K562 (cell line): Measurements from ENCODE around the gene KIF23. TPM values are rescaled to one million over a fixed set of nuclear protein-coding genes. Genes with fewer than 3 reads are reported as not detected.
"Not testable (repeated sequence)": the region's sequence is repeated elsewhere in the genome, so short reads cannot be mapped to it uniquely, and the experiment has no call there.

Experiments used
- ATAC-seq: fragments of 200-7000 bp; cut with Tn5 transposase; 3 replicates; pipeline ENCODE4 v1.9.1; 2020; ENCODE audit warnings: moderate library complexity
- BruUV-seq: library from RNA; stranded (reverse); fragments of 400-500 nt; replicated peaks from 2 replicates; lab custom pipeline; 2021; lab: Mats Ljungman, UMichigan
- CTCF ChIA-PET: fragments of 300-600 bp; formaldehyde crosslinking; extraction: SDS; loops from one replicate; lab custom pipeline; 2021; ENCODE audit warnings: low intra/inter-chr PET ratio; lab: Yijun Ruan, JAX
- POLR2A ChIA-PET: fragments of 300-600, 350-650 bp; sonication (Branson Sonifier 250); formaldehyde crosslinking; extraction: SDS; loops from one replicate; lab custom pipeline; 2021; ENCODE audit warnings: antibody characterized with exemption, inconsistent platforms; lab: Yijun Ruan, JAX
- DNase-seq, 4 experiments: peaks; one replicate each; pipeline versions ENCODE4 v3.0.0 to v3.0.0-alpha.2; 2011 to 2018; ENCODE audit warnings: low spot score in 3 of 4, mixed read lengths in 3 of 4; ENCODE audit errors: extremely low read depth in 1 of 4
- FAIRE-seq: peaks from 2 replicates; lab custom pipeline; 2011; peaks lifted over from hg19 to GRCh38; lab: Jason Lieb, UNC
- H2AFZ ChIP-seq: 2 replicates; pipeline ENCODE4 v1.6.0; 2011; ENCODE audit warnings: low read depth, low read length, control low read depth, inconsistent platforms
- H3K27ac ChIP-seq: fragments of 200-600 bp; 3 replicates; pipeline ENCODE4 v1.8.0; 2011; ENCODE audit warnings: low read depth, mild to moderate bottlenecking, control low read depth, inconsistent platforms, low read length, moderate library complexity, mixed read lengths; ENCODE audit errors: extremely low read depth
- H3K27me3 ChIP-seq, 2 experiments: fragments of 300-600 bp in 1 of 2; 2 replicates in 1 of 2; 3 replicates in 1 of 2; pipeline versions ENCODE4 v1.6.0 to v1.8.0; 2011; ENCODE audit warnings: inconsistent platforms in 2 of 2, low read length in 2 of 2, mild to moderate bottlenecking in 1 of 2, mixed read lengths in 1 of 2, moderate library complexity in 1 of 2; ENCODE audit not compliant: control insufficient read depth in 2 of 2, insufficient read depth in 2 of 2
- H3K36me3 ChIP-seq: fragments of 300-600 bp; 3 replicates; pipeline ENCODE4 v1.8.0; 2011; ENCODE audit warnings: mild to moderate bottlenecking, low read length, inconsistent platforms; ENCODE audit not compliant: control insufficient read depth, insufficient read depth
- H3K4me1 ChIP-seq, 2 experiments: fragments of 200-600 bp in 1 of 2; replicated peaks in 1 of 2; 2 replicates in 1 of 2; 3 replicates in 1 of 2; pipeline versions ENCODE4 v1.5.1 to v1.8.0; 2011; ENCODE audit warnings: inconsistent platforms in 2 of 2, low read length in 2 of 2, mild to moderate bottlenecking in 1 of 2, mixed read lengths in 1 of 2, moderate library complexity in 1 of 2; ENCODE audit not compliant: control insufficient read depth in 2 of 2, insufficient read depth in 2 of 2
- H3K4me2 ChIP-seq: 2 replicates; pipeline ENCODE4 v1.6.1; 2011; ENCODE audit warnings: low read length, control low read depth, inconsistent platforms, mixed read lengths; ENCODE audit not compliant: insufficient read depth
- H3K4me3 ChIP-seq: fragments of 200-600 bp; sonication (generic), shearing (Covaris generic); 2 replicates; pipeline ENCODE4 v1.5.1; 2016; ENCODE audit warnings: control low read depth, inconsistent platforms
- H3K79me2 ChIP-seq: fragments of 200-600 bp; 3 replicates; pipeline ENCODE4 v1.8.0; 2011; ENCODE audit warnings: low read length, inconsistent platforms; ENCODE audit not compliant: control insufficient read depth, insufficient read depth
- H3K9ac ChIP-seq, 2 experiments: 2 replicates each; pipeline versions ENCODE4 v1.6.0 to v1.6.1; 2011; ENCODE audit warnings: low read depth in 2 of 2, low read length in 2 of 2, control low read depth in 1 of 2, inconsistent platforms in 1 of 2, mild to moderate bottlenecking in 1 of 2, mixed read lengths in 1 of 2; ENCODE audit not compliant: insufficient read depth in 1 of 2
- H3K9me1 ChIP-seq: one replicate; pipeline ENCODE4 v1.6.0; 2011; ENCODE audit warnings: inconsistent platforms, mild to moderate bottlenecking, low read length, moderate library complexity; ENCODE audit not compliant: control insufficient read depth, insufficient read depth
- H3K9me3 ChIP-seq: replicated peaks from 2 replicates; pipeline ENCODE4 v1.5.1; 2011; ENCODE audit warnings: low read depth, low read length, inconsistent platforms; ENCODE audit not compliant: control insufficient read depth, insufficient read depth
- H4K20me1 ChIP-seq: replicated peaks from 2 replicates; pipeline ENCODE4 v1.6.1; 2011; ENCODE audit warnings: low read length, inconsistent platforms, mixed read lengths; ENCODE audit not compliant: control insufficient read depth, insufficient read depth
- ADNP ChIP-seq: fragments of 200-800 bp; sonication (Bioruptor generic); IDR thresholded peaks from 2 replicates; pipeline ENCODE4 v1.6.1; 2016; ENCODE audit warnings: missing genetic modification characterization, missing compliant biosample characterization
- ARNT ChIP-seq, 2 experiments: fragments of 450-650 bp; IDR thresholded peaks; 2 replicates each; pipeline ENCODE4 v1.6.1; 2016; ENCODE audit warnings: mild to moderate bottlenecking in 1 of 2
- MLLT1 ChIP-seq, 2 experiments: fragments of 450-650 bp; IDR thresholded peaks; 2 replicates each; pipeline ENCODE4 v1.6.1; 2016
- PCBP1 ChIP-seq: fragments of 200-400 bp; formaldehyde crosslinking; IDR thresholded peaks from 2 replicates; pipeline ENCODE4 v1.6.1; 2018; ENCODE audit warnings: mild to moderate bottlenecking, low read depth, low read length; ENCODE audit not compliant: poor library complexity, severe bottlenecking
- TCFL5 ChIP-seq: fragments of 250-450 bp; sonication (Bioruptor Pico); conservative IDR thresholded peaks from 2 replicates; pipeline ENCODE4 v1.6.1; 2021; ENCODE audit warnings: mild to moderate bottlenecking, moderate library complexity, matching md5 sums
- WGBS: fragments of 100-300 bp; shearing (Covaris generic); methylation state at CpG from one replicate; pipeline ENCODE4 v1.1.6; 2016; ENCODE audit warnings: low coverage, mixed read lengths; ENCODE audit not compliant: insufficient coverage; ENCODE audit errors: missing lambda C conversion rate; 5-methylcytosine and 5-hydroxymethylcytosine counted together
- in situ Hi-C: fragments of 300-500 bp; cut with MboI; formaldehyde crosslinking; loops from 4 replicates; pipeline ENCODE4 v1.15.0; 2018; ENCODE audit warnings: inconsistent platforms, mixed read lengths
- intact Hi-C: fragments of 100-400 bp; cut with micrococcal nuclease; formaldehyde crosslinking; loops from 2 replicates; pipeline ENCODE4 v1.14.2; 2022
- polyA plus RNA-seq, 8 experiments: library from polyadenylated mRNA; depleted of rRNA in 4 of 8; stranded (reverse) in 5 of 8; unstranded in 3 of 8; fragments of >200 nt; fragmentation: Nextera tagmentation in 2 of 8; fragmentation: Illumina TruSeq in 1 of 8; extraction: Ambion mirVana in 2 of 8; extraction: Trizol in 1 of 8; gene quantifications; 2 replicates each; pipeline versions ENCODE4 v1.2.1 to v1.2.3, GENCODE V29; 2011 to 2014; ENCODE audit warnings: inconsistent platforms in 1 of 8, missing spikeins in 1 of 8
- total RNA-seq, 7 experiments: library from RNA; depleted of rRNA in 6 of 7; stranded (reverse); fragments of >200 nt in 6 of 7; fragmentation: Illumina TruSeq in 2 of 7; extraction: Trizol in 2 of 7; gene quantifications; 2 replicates each; pipeline versions ENCODE4 v1.2.1 to v1.2.3, GENCODE V29; 2011 to 2021; ENCODE audit warnings: low replicate concordance in 1 of 7
- TF ChIP-seq, protein P1 (sequence below): IDR thresholded peaks from 3 replicates; pipeline ENCODE4 v1.6.1; 2011; ENCODE audit warnings: borderline replicate concordance, mild to moderate bottlenecking, moderate library complexity; ENCODE audit not compliant: insufficient read length; ENCODE audit errors: extremely low read depth

KIF23 gene
- total and polyA plus RNA-seq, 9 of the 15 experiments (the other 6 are each of a cell fraction or from before 2014, with no cell fraction given): 29.4 to 58.2 (median 41.9) TPM

GRCh38 chr15:69450221-69450620 lies 36.1 kb downstream of the KIF23 start:
- WGBS: 90% methylated on average over 4 of the region's 4 CpGs
- H3K9me3 ChIP-seq, H3K4me3 ChIP-seq, H3K4me1 ChIP-seq, H3K27me3 ChIP-seq, H3K9ac ChIP-seq, H3K9me1 ChIP-seq, FAIRE-seq, H3K4me2 ChIP-seq, H3K27ac ChIP-seq, in situ Hi-C loops, DNase-seq, BruUV-seq, H2AFZ ChIP-seq, ATAC-seq, CTCF ChIA-PET: not testable (repeated sequence)
- intact Hi-C loops: loop anchor here (5.0 kb wide), 1 partner anchor 33 kb away; no protein-coding TSS in a partner anchor
- Histone ChIP-seq H3K79me2 (peaks cover 41% of the 10 kb centered on the region), H4K20me1 (peaks cover 23% of the 10 kb centered on the region), H3K36me3 (peaks cover 58% of the 10 kb centered on the region)
- POLR2A ChIA-PET: interaction anchor here (0.8 to 5.9 kb wide), 4 partner anchors 12 to 723 kb away, joined by 3 to 127 read pairs (median 30); no protein-coding TSS in a partner anchor

DNA sequence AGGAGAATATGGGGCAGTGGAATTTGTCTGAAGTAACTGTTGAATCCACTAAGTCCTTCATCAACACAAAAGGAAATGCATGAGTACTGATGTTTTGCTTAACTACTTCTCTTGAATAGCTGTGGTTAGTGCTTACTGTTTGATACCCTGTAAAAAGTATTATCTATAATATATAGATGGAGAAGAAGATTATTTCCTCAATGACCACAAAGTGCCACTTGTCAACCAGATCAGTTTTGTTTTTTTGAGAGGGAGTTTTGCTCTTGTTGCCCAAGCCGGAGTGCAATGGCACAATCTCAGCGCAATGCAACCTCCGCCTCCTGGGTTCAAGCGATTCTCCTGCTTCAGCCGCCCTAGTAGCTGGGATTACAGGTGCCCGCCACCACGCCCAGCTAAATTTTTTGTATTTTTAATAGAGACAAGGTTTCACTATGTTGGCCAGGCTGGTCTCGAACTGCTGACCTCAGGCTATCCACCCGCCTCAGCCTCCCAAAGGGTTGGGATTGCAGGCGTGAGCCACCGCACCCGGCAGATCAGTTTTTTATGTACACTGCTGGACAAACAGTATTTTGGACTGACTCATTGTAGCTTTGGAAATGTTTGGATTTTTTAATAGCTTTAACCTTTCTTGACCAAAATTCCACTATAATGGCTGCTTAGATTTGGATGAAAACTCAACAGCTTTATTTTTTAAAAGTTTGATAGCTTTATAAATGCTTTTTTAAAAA lies 37.0 kb downstream of the KIF23 start:
- peaks cover 31% of the 10 kb centered on the region for H4K20me1 ChIP-seq
- intact Hi-C loops (loop anchor here (5.0 kb wide), 1 partner anchor 34 kb away; no protein-coding TSS in a partner anchor), in situ Hi-C loops (no loop called here)
- H3K9me1 ChIP-seq: peaks cover 5% of the 10 kb centered on the region
- no peaks in the 10 kb centered on the region for H3K27me3 ChIP-seq
- H3K4me3 ChIP-seq: peak overlapping the region; percentile 98
- 43% methylated on average over 12 of the region's 12 CpGs for WGBS
- H3K79me2 ChIP-seq: peaks cover 50% of the 10 kb centered on the region
- ChIA-PET POLR2A (interaction anchor here (0.6 to 5.9 kb wide), 9 partner anchors 9 to 36 kb away, joined by 3 to 127 read pairs (median 25); partner anchors contain the start of gene KIF23), CTCF (no interaction called here)
- peaks cover 9 to 12% of the 10 kb centered on the region in 2 experiments; a peak in 4 of 5 replicates for H3K4me1 ChIP-seq
- H2AFZ ChIP-seq: peak overlapping the region; percentile 86
- peak in 1 of 4 experiments; percentile 40 for DNase-seq
- H3K9ac ChIP-seq: peak overlapping the region; percentile 43 to 94; a peak in 2 of 4 replicates
- peaks cover 58% of the 10 kb centered on the region for H3K36me3 ChIP-seq
- H3K4me2 ChIP-seq: peak overlapping the region; percentile 88
- ATAC-seq: no peak
- H3K27ac ChIP-seq: peak overlapping the region; percentile 90; the same call in 2 of the 3 replicates
- BruUV-seq: no TSS peak
- no peak for FAIRE-seq
- H3K9me3 ChIP-seq: no peaks in the 10 kb centered on the region
- TF ChIP-seq, protein P1, sequence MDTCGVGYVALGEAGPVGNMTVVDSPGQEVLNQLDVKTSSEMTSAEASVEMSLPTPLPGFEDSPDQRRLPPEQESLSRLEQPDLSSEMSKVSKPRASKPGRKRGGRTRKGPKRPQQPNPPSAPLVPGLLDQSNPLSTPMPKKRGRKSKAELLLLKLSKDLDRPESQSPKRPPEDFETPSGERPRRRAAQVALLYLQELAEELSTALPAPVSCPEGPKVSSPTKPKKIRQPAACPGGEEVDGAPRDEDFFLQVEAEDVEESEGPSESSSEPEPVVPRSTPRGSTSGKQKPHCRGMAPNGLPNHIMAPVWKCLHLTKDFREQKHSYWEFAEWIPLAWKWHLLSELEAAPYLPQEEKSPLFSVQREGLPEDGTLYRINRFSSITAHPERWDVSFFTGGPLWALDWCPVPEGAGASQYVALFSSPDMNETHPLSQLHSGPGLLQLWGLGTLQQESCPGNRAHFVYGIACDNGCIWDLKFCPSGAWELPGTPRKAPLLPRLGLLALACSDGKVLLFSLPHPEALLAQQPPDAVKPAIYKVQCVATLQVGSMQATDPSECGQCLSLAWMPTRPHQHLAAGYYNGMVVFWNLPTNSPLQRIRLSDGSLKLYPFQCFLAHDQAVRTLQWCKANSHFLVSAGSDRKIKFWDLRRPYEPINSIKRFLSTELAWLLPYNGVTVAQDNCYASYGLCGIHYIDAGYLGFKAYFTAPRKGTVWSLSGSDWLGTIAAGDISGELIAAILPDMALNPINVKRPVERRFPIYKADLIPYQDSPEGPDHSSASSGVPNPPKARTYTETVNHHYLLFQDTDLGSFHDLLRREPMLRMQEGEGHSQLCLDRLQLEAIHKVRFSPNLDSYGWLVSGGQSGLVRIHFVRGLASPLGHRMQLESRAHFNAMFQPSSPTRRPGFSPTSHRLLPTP: peak; percentile 15
- TF ChIP-seq ARNT (IDR thresholded peaks at IDR 0.05) (no peak), ADNP (tag) (peak; percentile 36; the same call in 1 of the 2 replicates), PCBP1 (no peak), MLLT1 (IDR thresholded peaks at IDR 0.05) (0 out of 4 replicates have a peak, but pooled peaks of 1 of the 2 experiments have one; percentile 58), TCFL5 (no peak)
